HepG2 (cell line): ENCODE results near the gene ANKRD65. TPM values are rescaled to one million over a fixed set of nuclear protein-coding genes. Genes with fewer than 3 reads are reported as not detected.

Experiments
- FOXO1 ChIP-seq: sonication (generic); formaldehyde crosslinking; IDR thresholded peaks from 2 replicates; pipeline ENCODE4 v1.4.0; 2020; ENCODE audit warnings: missing genetic modification reagents
- GABPB1 ChIP-seq: IDR thresholded peaks from 2 replicates; pipeline ENCODE4 v1.6.1; 2016; ENCODE audit warnings: mild to moderate bottlenecking, missing genetic modification reagents, moderate library complexity, missing compliant biosample characterization
- NR2C2 ChIP-seq: sonication (generic); formaldehyde crosslinking; IDR thresholded peaks from 2 replicates; pipeline ENCODE4 v1.4.0; 2020; ENCODE audit warnings: missing genetic modification reagents, mild to moderate bottlenecking, moderate library complexity, borderline replicate concordance
- RAD51 ChIP-seq: fragments of 450-650 bp; IDR thresholded peaks from 2 replicates; pipeline ENCODE4 v1.6.1; 2016; ENCODE audit warnings: borderline replicate concordance
- SIX1 ChIP-seq: sonication (generic); formaldehyde crosslinking; IDR thresholded peaks from 2 replicates; pipeline ENCODE4 v1.4.0; 2020; ENCODE audit warnings: missing genetic modification reagents, borderline replicate concordance
- SP4 ChIP-seq: sonication (generic); formaldehyde crosslinking; IDR thresholded peaks from 2 replicates; pipeline ENCODE4 v1.8.1; 2023; ENCODE audit warnings: mild to moderate bottlenecking, missing genetic modification reagents
- SPEN ChIP-seq: sonication (generic); formaldehyde crosslinking; IDR thresholded peaks from 2 replicates; pipeline ENCODE4 v1.5.1; 2020; ENCODE audit warnings: low read depth, mild to moderate bottlenecking, missing genetic modification reagents
- ZBTB38 ChIP-seq: sonication (generic); formaldehyde crosslinking; IDR thresholded peaks from 2 replicates; pipeline ENCODE4 v1.5.1; 2020; ENCODE audit warnings: mild to moderate bottlenecking, missing genetic modification reagents
- ZNF672 ChIP-seq: sonication (generic); formaldehyde crosslinking; IDR thresholded peaks from 2 replicates; pipeline ENCODE4 v1.8.1; 2022; ENCODE audit warnings: missing genetic modification reagents
- ZNF768 ChIP-seq: sonication (generic); formaldehyde crosslinking; IDR thresholded peaks from 2 replicates; pipeline ENCODE4 v1.4.0; 2020; ENCODE audit warnings: missing genetic modification reagents
- polyA plus RNA-seq, 8 experiments: library from polyadenylated mRNA; depleted of rRNA in 3 of 8; stranded (reverse) in 7 of 8; unstranded in 1 of 8; fragments of >200 nt; fragmentation: Illumina TruSeq in 4 of 8; extraction: Trizol in 4 of 8; gene quantifications; 2 replicates each; pipeline versions ENCODE4 v1.2.1 to v1.2.3, GENCODE V29; 2011 to 2016; ENCODE audit warnings: low read depth in 4 of 8, missing spikeins in 1 of 8, mixed read lengths in 1 of 8; ENCODE audit not compliant: insufficient read depth in 1 of 8
- total RNA-seq, 5 experiments: library from RNA; depleted of rRNA; stranded (reverse); fragments of >200 nt; fragmentation: Illumina TruSeq; extraction: Trizol; gene quantifications; 2 replicates each; pipeline ENCODE4 v1.2.3, GENCODE V29; 2016; ENCODE audit warnings: low read depth in 1 of 5
- TF ChIP-seq, protein P1 (sequence below): sonication (generic); formaldehyde crosslinking; IDR thresholded peaks from 2 replicates; pipeline ENCODE4 v1.4.0; 2020; ENCODE audit warnings: mild to moderate bottlenecking, missing genetic modification reagents
- TF ChIP-seq, protein P2 (sequence below): sonication (generic); formaldehyde crosslinking; IDR thresholded peaks from 2 replicates; pipeline ENCODE4 v1.5.0; 2020; ENCODE audit warnings: missing genetic modification reagents
- TF ChIP-seq, protein P3 (sequence below): sonication (generic); formaldehyde crosslinking; IDR thresholded peaks from 2 replicates; pipeline ENCODE4 v1.4.0; 2020; ENCODE audit warnings: missing genetic modification reagents, borderline replicate concordance
- TF ChIP-seq, protein P4 (sequence below): IDR thresholded peaks from 2 replicates; pipeline ENCODE4 v1.6.1; 2016; ENCODE audit warnings: low read depth, borderline replicate concordance

ANKRD65 gene
- total and polyA plus RNA-seq, 2 of the 13 experiments (the other 11 are each of a cell fraction or from before 2014, with no cell fraction given) = 12.1 to 30.1 TPM

DNA sequence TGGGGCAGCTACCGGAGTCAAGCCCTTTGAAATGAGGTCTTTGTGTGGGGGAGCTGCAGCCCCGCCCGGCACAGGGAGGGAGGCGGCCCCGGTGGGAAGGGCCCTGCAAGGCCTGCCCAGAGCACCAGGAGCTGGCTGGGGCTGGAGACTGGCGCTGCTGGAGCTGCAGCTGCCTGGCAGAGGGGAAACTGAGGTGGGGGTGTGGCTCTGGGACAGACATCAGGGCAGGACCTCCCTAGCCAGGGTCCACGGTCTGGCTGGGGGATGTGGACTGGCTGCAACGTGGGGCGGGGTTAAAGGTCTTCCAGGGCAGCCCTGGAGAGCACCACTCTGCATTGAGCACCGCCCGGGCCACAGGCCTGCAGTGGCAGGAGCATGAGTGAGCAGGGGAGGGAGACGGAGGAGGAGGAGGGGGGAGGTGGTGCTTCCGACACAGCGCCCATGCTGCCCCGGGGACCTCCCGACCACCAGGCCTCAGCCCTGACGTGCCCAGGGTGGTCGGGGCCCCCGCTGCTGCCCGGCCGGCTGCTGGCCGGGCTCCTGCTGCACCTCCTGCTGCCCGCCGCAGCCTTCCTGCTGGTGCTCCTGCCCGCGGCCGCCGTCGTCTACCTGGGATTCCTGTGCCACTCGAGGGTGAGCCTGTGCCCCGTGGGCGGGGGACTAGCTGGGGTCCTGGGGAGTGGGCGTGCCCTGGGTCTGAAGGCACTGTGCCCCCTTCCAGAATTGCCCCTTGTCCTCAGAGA is 4.8 kb upstream of the ANKRD65 start (continued):
- TF ChIP-seq, protein P1, sequence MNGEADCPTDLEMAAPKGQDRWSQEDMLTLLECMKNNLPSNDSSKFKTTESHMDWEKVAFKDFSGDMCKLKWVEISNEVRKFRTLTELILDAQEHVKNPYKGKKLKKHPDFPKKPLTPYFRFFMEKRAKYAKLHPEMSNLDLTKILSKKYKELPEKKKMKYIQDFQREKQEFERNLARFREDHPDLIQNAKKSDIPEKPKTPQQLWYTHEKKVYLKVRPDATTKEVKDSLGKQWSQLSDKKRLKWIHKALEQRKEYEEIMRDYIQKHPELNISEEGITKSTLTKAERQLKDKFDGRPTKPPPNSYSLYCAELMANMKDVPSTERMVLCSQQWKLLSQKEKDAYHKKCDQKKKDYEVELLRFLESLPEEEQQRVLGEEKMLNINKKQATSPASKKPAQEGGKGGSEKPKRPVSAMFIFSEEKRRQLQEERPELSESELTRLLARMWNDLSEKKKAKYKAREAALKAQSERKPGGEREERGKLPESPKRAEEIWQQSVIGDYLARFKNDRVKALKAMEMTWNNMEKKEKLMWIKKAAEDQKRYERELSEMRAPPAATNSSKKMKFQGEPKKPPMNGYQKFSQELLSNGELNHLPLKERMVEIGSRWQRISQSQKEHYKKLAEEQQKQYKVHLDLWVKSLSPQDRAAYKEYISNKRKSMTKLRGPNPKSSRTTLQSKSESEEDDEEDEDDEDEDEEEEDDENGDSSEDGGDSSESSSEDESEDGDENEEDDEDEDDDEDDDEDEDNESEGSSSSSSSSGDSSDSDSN (CRISPR knock-in tag) = peak; percentile 75
- peak; percentile 60 for TF ChIP-seq GABPB1 (CRISPR knock-in tag)
- TF ChIP-seq ZNF672 (CRISPR knock-in tag) = peak; percentile 47; the same call in 1 of the 2 replicates
- peak; percentile 36; the same call in 1 of the 2 replicates for TF ChIP-seq ZNF768 (CRISPR knock-in tag)
- 0 out of 2 replicates have a peak, but pooled peaks have one; percentile 30 for TF ChIP-seq SP4 (CRISPR knock-in tag)
- no peak for TF ChIP-seq SIX1
- TF ChIP-seq NR2C2 (CRISPR knock-in tag) = peak; percentile 84
- peak; percentile 18; the same call in 1 of the 2 replicates for TF ChIP-seq ZBTB38 (CRISPR knock-in tag)
- TF ChIP-seq, protein P2, sequence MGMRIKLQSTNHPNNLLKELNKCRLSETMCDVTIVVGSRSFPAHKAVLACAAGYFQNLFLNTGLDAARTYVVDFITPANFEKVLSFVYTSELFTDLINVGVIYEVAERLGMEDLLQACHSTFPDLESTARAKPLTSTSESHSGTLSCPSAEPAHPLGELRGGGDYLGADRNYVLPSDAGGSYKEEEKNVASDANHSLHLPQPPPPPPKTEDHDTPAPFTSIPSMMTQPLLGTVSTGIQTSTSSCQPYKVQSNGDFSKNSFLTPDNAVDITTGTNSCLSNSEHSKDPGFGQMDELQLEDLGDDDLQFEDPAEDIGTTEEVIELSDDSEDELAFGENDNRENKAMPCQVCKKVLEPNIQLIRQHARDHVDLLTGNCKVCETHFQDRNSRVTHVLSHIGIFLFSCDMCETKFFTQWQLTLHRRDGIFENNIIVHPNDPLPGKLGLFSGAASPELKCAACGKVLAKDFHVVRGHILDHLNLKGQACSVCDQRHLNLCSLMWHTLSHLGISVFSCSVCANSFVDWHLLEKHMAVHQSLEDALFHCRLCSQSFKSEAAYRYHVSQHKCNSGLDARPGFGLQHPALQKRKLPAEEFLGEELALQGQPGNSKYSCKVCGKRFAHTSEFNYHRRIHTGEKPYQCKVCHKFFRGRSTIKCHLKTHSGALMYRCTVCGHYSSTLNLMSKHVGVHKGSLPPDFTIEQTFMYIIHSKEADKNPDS (CRISPR knock-in tag) = peak; percentile 40; the same call in 1 of the 2 replicates
- no peak for TF ChIP-seq FOXO1
- TF ChIP-seq RAD51 = no peak
- peak; percentile 33 for TF ChIP-seq SPEN
- TF ChIP-seq, protein P3, sequence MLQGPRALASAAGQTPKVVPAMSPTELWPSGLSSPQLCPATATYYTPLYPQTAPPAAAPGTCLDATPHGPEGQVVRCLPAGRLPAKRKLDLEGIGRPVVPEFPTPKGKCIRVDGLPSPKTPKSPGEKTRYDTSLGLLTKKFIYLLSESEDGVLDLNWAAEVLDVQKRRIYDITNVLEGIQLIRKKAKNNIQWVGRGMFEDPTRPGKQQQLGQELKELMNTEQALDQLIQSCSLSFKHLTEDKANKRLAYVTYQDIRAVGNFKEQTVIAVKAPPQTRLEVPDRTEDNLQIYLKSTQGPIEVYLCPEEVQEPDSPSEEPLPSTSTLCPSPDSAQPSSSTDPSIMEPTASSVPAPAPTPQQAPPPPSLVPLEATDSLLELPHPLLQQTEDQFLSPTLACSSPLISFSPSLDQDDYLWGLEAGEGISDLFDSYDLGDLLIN (CRISPR knock-in tag) = no peak
- TF ChIP-seq, protein P4, sequence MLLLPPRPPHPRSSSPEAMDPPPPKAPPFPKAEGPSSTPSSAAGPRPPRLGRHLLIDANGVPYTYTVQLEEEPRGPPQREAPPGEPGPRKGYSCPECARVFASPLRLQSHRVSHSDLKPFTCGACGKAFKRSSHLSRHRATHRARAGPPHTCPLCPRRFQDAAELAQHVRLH (CRISPR knock-in tag) = no peak
